RCC 7860 (cell line): ENCODE results near the gene PLEKHM2.

Source experiments
- DNase-seq: peaks from one replicate; pipeline ENCODE4 v3.0.0-alpha.2; 2015; ENCODE audit warnings: low spot score
- FAIRE-seq: peaks from 2 replicates; lab custom pipeline; 2012; peaks lifted over from hg19 to GRCh38; lab: Jason Lieb, UNC

Gene PLEKHM2

GRCh38 chr1:15755646-15756040 is 71.5 kb downstream of the PLEKHM2 start:
- FAIRE-seq (no peak), DNase-seq (no peak)

GRCh38 chr1:15756143-15757015 is 72.3 kb downstream of the PLEKHM2 start:
- DNase-seq (no peak), FAIRE-seq (no peak)

DNA sequence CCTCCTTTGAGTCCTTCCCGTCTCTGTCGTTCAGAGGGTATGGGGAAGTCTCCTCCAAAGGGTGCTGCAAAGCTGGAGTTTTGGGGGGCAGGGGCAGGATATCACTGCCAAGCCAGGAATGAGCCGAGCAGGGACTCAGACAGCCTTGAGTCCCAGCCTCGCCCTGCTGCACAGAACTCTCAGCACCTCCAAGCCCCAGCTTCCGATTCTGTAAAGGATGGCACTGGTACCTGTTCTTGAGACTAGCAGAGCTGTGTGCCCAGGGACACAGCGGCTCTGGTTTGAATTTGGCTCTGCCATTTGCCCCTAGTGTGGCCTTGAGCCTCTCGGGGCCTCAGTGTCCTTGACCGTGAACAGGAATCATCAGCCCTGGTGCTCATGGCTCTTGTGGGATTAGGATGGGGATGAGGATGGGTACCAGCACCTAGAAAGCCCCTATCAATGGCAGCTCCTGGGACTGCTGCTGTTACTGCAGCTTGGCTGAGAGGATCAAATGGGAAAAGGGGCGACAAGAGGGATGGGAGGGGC is 73.0 kb downstream of the PLEKHM2 start:
- DNase-seq (no peak), FAIRE-seq (no peak)

- DNase-seq (no peak), FAIRE-seq (no peak)
These were observed 73.6 kb downstream of the PLEKHM2 start for GRCh38 chr1:15757575-15758342.

DNA sequence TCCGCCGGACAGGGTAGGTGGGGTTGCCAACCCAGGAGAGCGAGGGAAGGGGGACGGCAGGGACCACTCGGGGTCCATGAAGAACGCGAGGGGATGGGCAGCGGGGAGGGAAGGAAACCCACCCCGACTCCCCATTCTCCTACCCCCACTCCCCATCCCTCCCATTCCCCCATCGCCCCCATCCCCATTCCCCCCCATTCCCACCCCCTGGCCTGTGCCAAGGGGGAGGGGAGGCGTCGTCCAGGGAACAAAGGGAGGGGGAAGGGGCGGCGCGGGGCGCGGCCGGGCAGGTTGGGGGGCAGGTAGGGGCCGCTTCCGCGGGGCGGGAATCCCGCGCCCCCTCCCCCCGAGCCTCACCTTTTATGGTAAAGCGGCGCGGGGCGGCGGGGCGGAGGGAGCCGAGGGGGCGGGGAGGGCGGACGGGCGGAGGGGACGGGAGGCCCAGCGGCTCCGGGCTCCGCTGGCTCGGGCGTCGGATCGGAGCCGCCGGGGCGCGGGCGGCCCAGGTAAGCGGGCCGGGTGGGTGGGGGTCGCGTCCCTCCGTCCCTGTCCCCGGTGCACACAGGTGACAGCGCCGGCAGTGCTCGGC is 74.3 kb downstream of the PLEKHM2 start, which contains the start of gene FBLIM1:
Gene FBLIM1, plus strand, starts transcription at position 453 of the 589 bp plus-strand sequence. CDS start 6,189 bp downstream, outside the sequence.
- no peak for FAIRE-seq
- no peak for DNase-seq

DNA sequence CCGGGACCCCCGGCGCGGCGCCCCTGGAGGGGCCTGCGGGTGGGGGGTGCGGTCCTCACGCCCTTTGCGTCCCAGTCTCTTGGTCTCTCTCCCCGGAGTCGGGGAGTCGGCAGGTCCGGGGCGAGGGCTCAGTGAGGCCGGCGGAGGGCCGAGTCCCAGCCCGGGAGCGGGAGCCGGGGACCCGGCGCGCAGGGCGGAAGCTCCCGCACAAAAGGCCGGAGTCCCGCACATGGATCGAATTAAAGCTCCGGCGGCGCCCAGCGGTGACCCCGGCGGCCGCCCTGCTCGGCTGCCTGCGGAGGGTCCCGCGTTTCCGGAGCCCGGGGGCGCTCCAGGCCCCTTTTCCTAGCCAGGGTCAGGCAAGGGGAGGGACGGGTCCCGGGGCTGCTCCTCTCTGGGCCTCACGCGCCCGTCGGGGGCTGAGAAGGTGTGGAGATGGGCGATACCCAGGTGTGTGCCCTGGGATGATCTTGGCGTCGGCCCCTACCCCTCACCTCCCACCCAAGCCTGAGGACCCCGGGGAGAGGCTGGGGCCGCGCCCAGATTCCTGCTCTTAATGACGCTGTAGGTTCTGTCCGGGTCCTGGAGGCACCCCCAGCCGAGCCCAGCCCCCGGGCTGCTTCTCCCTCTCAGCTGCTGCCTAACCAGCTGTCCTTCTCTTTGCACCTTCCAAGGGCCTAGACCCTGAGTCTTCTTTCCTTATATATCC is 75.0 kb downstream of the PLEKHM2 start:
- FAIRE-seq (no peak), DNase-seq (no peak)

GRCh38 chr1:15760520-15761211 is 76.5 kb downstream of the PLEKHM2 start:
- FAIRE-seq (no peak), DNase-seq (peak; percentile 38)

GRCh38 chr1:15761366-15762128 is 77.4 kb downstream of the PLEKHM2 start:
- no peak for FAIRE-seq
- no peak for DNase-seq

DNA sequence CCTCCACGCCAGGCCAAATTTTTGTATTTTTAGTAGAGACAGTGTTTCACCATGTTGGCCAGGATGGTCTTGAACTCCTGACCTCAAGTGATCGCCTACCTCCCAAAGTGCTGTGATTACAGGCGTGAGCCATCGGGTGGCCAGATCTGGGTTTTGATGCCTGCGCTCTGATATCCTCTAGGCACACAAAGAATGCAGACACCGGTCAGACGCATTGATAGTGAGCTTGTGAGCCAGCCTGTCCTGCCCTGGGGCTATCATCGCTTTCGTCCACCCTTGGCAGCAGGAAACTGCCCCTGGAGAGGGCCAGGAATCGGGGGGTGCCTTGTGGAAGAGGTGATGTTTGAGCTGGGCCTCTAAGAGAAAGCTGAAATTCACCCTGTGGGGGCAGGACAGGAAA is 78.4 kb downstream of the PLEKHM2 start:
- no peak for FAIRE-seq
- no peak for DNase-seq

DNA sequence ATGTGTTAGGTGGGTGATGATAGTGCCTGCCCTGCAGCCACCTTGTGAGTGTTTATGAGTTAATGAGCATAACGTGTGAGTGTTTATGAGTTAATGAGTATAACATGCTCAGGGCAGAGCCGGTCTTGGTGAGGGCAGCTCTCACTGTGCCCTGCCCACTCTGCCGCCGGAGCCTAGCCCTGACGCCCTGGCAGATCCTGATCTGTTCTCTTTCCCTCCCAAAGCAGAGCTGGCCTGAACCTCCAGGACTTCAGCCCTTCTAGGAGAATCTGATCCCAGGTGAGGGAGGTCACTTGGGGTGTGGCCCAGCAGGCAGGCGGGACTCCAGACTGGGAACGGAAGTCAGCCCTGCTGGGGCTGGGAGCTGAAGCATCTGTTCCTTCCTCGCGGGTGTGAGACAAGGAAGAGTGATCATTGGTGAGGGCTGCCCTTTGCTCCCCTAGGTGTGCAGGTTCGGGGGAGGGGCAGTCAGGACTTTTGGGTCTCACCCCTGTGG is 80.2 kb downstream of the PLEKHM2 start:
- no peak for FAIRE-seq

GRCh38 chr1:15764890-15765289 is 80.8 kb downstream of the PLEKHM2 start:
- no peak for DNase-seq
- FAIRE-seq: no peak

More for the DNA sequence above, 80.2 kb downstream of the PLEKHM2 start:
- no peak for DNase-seq

GRCh38 chr1:15765495-15766194 is 81.5 kb downstream of the PLEKHM2 start:
- FAIRE-seq (peak; percentile 53), DNase-seq (peak; percentile 90)

DNA sequence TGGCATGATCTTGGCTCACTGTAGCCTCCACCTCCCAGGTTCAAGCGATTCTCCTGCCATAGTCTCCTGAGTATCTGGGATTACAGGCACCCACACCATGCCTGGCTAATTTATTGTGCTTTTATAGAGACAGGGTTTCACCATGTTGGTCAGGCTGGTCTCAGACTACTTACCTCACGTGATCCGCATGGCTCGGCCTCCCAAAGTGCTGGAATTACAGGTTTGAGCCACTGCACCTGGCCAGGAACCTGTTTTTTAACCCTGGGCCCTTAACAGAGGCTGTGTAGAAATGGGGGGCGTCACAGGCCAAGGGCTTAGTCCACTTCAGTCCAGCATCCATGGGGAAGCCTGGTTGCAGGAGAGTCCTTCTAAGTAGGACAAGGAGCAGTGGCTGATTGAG is 83.8 kb downstream of the PLEKHM2 start:
- FAIRE-seq: no peak
- no peak for DNase-seq

GRCh38 chr1:15768388-15768787 is 84.3 kb downstream of the PLEKHM2 start:
- no peak for DNase-seq
- FAIRE-seq: no peak

DNA sequence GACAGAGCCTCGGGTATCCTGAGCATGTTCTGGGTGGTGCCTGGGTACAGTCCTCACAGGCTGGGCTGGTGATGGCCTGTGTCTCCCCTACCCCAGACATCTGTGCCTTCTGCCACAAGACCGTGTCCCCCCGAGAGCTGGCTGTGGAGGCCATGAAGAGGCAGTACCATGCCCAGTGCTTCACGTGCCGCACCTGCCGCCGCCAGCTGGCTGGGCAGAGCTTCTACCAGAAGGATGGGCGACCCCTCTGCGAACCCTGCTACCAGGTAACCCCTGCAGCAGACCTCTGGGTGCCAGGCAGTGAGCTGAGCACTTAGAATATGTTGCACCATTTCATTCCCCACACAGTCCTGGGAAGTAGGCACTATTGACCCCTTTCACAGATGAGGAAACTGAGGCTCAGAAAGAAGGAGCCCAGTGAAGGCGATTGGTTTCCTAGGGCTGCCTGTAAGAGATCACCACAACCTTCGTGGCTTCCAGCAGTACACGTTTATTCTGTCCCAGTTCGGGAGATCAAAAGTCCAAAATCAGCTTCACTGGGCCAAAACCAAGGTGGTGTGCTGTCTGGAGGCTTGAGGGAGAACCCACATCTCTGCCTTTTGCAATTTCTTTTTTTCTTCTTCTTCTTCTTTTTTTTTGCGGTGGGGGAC is 86.3 kb downstream of the PLEKHM2 start:
- DNase-seq: no peak
- no peak for FAIRE-seq

- DNase-seq: no peak
- FAIRE-seq: no peak
These were observed 87.9 kb downstream of the PLEKHM2 start for GRCh38 chr1:15771836-15772515.

DNA sequence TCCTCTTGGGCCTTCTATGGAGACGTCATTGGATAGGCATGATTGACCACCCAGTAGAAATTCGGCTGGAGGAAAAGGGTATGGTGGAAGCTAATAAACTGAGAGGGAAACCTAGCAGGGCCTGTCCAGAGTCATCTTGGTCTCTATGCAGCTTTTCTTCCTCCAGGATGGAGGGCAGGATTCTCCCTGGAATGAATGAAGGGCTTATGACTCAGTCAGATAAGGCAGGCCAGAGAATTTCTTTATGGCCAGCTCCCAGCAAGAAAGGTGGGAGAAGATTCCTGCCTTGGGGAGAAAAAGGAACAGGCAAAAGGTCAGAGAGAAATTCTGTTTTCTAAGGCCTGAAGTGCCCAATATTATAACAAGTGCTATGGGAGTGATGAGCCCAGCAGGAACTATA is 91.6 kb downstream of the PLEKHM2 start:
- FAIRE-seq: no peak
- peak; percentile 11 for DNase-seq
